Hematopoietic multipotent progenitor cell treated with erythropoietin and hydrocortisone succinate and interleukin-3 and kit ligand, for 17 days (in vitro differentiated cells): ENCODE results near the gene CMTM5.
"Not testable (repeated sequence)": the region's sequence is repeated elsewhere in the genome, so short reads cannot be mapped to it uniquely, and the experiment has no call there.

ENCODE experiments used
- DNase-seq: peaks from one replicate; pipeline ENCODE4 v3.0.0-alpha.2; 2015; ENCODE audit warnings: low spot score

The CMTM5 gene

GRCh38 chr14:23399591-23399990 is 22.7 kb downstream of the CMTM5 start:
- no peak for DNase-seq

GRCh38 chr14:23400496-23401149 is 23.8 kb downstream of the CMTM5 start:
- not testable (repeated sequence) for DNase-seq

- DNase-seq, result no peak
Measured at GRCh38 chr14:23401291-23401690, 24.4 kb downstream of the CMTM5 start.

- no peak for DNase-seq
Measured at GRCh38 chr14:23402296-23403138, 25.7 kb downstream of the CMTM5 start.

GRCh38 chr14:23403139-23403438 is 26.2 kb downstream of the CMTM5 start:
- DNase-seq, result no peak

GRCh38 chr14:23403908-23404307 is 27.1 kb downstream of the CMTM5 start:
- no peak for DNase-seq

GRCh38 chr14:23404331-23404900 is 27.6 kb downstream of the CMTM5 start:
- no peak for DNase-seq

GRCh38 chr14:23405096-23405495 is 28.2 kb downstream of the CMTM5 start:
- DNase-seq, result no peak

- no peak for DNase-seq
Measured at GRCh38 chr14:23405516-23406025, 28.7 kb downstream of the CMTM5 start.

GRCh38 chr14:23406244-23406643 is 29.4 kb downstream of the CMTM5 start:
- DNase-seq, result no peak

- DNase-seq, result no peak
Measured at GRCh38 chr14:23406725-23407355, 30.0 kb downstream of the CMTM5 start.

GRCh38 chr14:23407516-23408306 is 30.9 kb downstream of the CMTM5 start, which contains the start of gene MYH6:
Gene MYH6, minus strand, starts transcription at chr14:23408273. Its CDS starts 1,050 bp downstream, at chr14:23407223.
- no peak for DNase-seq

GRCh38 chr14:23408307-23408630 is 31.4 kb downstream of the CMTM5 start:
- no peak for DNase-seq

- DNase-seq, result no peak
Measured at GRCh38 chr14:23409475-23409874, 32.6 kb downstream of the CMTM5 start.

GRCh38 chr14:23409966-23410635 is 33.3 kb downstream of the CMTM5 start:
- no peak for DNase-seq

GRCh38 chr14:23411563-23412525 is 35.0 kb downstream of the CMTM5 start:
- no peak for DNase-seq

- DNase-seq, result no peak
Measured at GRCh38 chr14:23413681-23414080, 36.8 kb downstream of the CMTM5 start.

- no peak for DNase-seq
Measured at GRCh38 chr14:23414254-23414653, 37.4 kb downstream of the CMTM5 start.

GRCh38 chr14:23414906-23415820 is 38.3 kb downstream of the CMTM5 start:
- no peak for DNase-seq
